Measurements from ENCODE around the gene PIAS4. TPM values are rescaled to one million over a fixed set of nuclear protein-coding genes. Genes with fewer than 3 reads are reported as not detected.

PIAS4 gene
- total and polyA plus RNA-seq, 9 of the 15 experiments (the other 6 are each of a cell fraction or from before 2014, with no cell fraction given) = 0.27 to 34.9 (median 14.4) TPM

GRCh38 chr19:4033028-4033956 lies 25.8 kb downstream of the PIAS4 start (continued):
- no peak for TF ChIP-seq MGA (IDR thresholded peaks at IDR 0.05)
- no peak for TF ChIP-seq KLF10 (CRISPR knock-in tag; IDR thresholded peaks at IDR 0.05)
- no peak for TF ChIP-seq HMGN3 (IDR thresholded peaks at IDR 0.05; ENCODE audit: borderline replicate concordance, extremely low read depth, insufficient read length, low read depth, low read length)
- no peak for TF ChIP-seq NELFE (IDR thresholded peaks at IDR 0.05; ENCODE audit: insufficient read depth, insufficient read length)
- TF ChIP-seq SPI1 (IDR thresholded peaks at IDR 0.05; ENCODE audit: borderline replicate concordance, low read depth, low read length) = no peak
- no peak for TF ChIP-seq STAT6 (CRISPR knock-in tag; IDR thresholded peaks at IDR 0.05)
- no peak for TF ChIP-seq CBX3 (IDR thresholded peaks at IDR 0.05; ENCODE audit: borderline replicate concordance in 1 of 2, low read length in 2 of 2)
- TF ChIP-seq SMARCB1 (IDR thresholded peaks at IDR 0.05; ENCODE audit: insufficient read length, low read depth) = no peak
- no peak for TF ChIP-seq ZNF23 (CRISPR knock-in tag; IDR thresholded peaks at IDR 0.05)
- TF ChIP-seq HDAC8 (tag; IDR thresholded peaks at IDR 0.05) = no peak
- TF ChIP-seq POLR2G (IDR thresholded peaks at IDR 0.05; ENCODE audit: low read depth, low read length) = peak; percentile 52
- no peak for TF ChIP-seq HSF4 (CRISPR knock-in tag; IDR thresholded peaks at IDR 0.05; ENCODE audit: borderline replicate concordance)
